Measurements from ENCODE around the gene CHPT1. TPM values are rescaled to one million over a fixed set of nuclear protein-coding genes. Genes with fewer than 3 reads are reported as not detected.
"Not testable (repeated sequence)": the region's sequence is repeated elsewhere in the genome, so short reads cannot be mapped to it uniquely, and the experiment has no call there.

Gene CHPT1
- total RNA-seq, 1 donor from 2014 or later, result 18.3 TPM

DNA sequence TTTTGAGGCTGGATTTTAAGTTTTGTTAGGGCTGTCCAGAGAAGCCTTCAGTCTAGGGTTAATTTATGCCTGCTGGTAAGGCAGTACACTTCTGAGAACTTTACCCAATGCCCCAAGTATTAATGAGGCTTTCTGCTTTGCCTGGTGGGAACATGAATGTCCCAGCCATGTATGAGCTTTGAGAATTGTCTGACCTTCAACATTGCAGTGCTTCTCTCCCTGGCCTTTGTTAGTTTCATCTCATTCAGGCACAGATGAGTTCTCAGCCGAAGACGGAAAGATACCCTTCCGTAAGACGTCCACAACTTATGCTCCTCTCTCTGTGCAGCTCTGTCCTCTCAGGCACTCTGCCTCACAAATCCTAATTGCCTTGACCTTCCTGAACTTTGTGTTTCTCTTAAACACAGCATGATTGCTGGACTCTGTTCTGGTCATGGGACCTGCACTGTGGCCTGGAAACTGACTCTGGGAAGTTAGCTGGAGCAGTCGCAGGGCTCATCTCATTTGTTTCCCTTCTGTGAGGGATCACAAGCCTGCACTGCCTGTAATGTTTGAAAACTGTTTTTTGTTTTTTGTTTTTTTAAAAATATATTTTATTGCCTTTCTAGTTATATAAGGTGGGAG is 15.7 kb downstream of the CHPT1 start:
- Mint-ChIP-seq H3K4me1 (ENCODE audit: low read depth) (peaks cover 11% of the 10 kb centered on the region), H3K27me3 (ENCODE audit: low read depth) (no peaks in the 10 kb centered on the region), H3K36me3 (ENCODE audit: low read depth) (no peaks in the 10 kb centered on the region), H3K27ac (no peak overlapping the region), H3K4me3 (ENCODE audit: low read depth) (no peak overlapping the region), H3K9me3 (no peaks in the 10 kb centered on the region)
- no peak for DNase-seq (ENCODE audit: low spot score)
- intact Hi-C loops (cut with micrococcal nuclease), result no loop called here

DNA sequence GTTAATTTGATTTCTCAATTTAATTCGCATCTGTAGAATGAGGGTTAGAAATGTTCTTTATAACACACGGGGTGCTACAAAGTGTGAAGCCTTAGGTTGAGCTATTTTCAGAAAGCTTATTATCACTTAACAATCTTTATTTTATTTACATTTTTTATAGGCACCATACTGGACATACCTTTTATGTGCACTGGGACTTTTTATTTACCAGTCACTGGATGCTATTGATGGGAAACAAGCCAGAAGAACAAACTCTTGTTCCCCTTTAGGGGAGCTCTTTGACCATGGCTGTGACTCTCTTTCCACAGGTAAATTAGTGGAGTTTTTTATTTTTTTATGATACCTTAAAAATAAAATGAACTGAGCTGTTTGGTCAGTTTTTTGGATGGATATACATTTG is 16.5 kb downstream of the CHPT1 start:
- H3K4me3 Mint-ChIP-seq (ENCODE audit: low read depth), result no peak overlapping the region
- H3K9me3 Mint-ChIP-seq, result no peaks in the 10 kb centered on the region
- H3K36me3 Mint-ChIP-seq (ENCODE audit: low read depth), result no peaks in the 10 kb centered on the region

DNA sequence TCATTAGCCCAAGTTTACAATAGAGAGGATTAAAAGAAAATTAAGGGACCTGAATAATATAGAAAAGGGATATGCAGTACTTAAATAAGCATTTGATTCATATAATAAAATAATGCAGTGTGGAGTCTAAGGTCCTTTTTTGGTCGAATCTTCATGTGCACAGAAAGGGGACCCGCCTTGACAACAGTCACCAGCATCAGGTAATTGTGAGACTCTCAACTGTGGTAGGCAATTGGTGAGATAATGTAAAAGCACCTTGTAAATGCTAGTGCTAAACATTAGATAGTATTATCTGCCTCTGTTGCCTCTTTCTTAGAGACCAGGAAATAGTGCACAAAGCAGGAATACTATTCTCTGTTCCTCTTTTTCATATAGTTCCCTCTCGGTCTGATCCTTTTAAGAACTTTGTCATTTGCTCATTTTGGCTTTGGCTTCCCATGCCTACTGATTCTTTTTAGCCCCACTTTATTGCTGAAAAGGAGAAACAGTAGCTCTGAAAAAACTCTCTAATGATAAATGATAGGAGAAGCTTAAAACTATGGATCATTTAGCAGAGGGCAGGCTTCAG is 17.5 kb downstream of the CHPT1 start:
- Mint-ChIP-seq H3K27me3 (ENCODE audit: low read depth) (no peaks in the 10 kb centered on the region), H3K9me3 (no peaks in the 10 kb centered on the region), H3K36me3 (ENCODE audit: low read depth) (peaks cover 2% of the 10 kb centered on the region), H3K4me1 (ENCODE audit: low read depth) (peaks cover 6% of the 10 kb centered on the region), H3K4me3 (ENCODE audit: low read depth) (no peak overlapping the region), H3K27ac (no peak overlapping the region)
- no peak for DNase-seq (ENCODE audit: low spot score)
- intact Hi-C loops (cut with micrococcal nuclease), result no loop called here

More for the DNA sequence above, 16.5 kb downstream of the CHPT1 start:
- no peaks in the 10 kb centered on the region for H3K27me3 Mint-ChIP-seq (ENCODE audit: low read depth)
- DNase-seq (ENCODE audit: low spot score), result no peak
- no peak overlapping the region for H3K27ac Mint-ChIP-seq
- H3K4me1 Mint-ChIP-seq (ENCODE audit: low read depth), result peaks cover 11% of the 10 kb centered on the region
- intact Hi-C loops (cut with micrococcal nuclease), result no loop called here

DNA sequence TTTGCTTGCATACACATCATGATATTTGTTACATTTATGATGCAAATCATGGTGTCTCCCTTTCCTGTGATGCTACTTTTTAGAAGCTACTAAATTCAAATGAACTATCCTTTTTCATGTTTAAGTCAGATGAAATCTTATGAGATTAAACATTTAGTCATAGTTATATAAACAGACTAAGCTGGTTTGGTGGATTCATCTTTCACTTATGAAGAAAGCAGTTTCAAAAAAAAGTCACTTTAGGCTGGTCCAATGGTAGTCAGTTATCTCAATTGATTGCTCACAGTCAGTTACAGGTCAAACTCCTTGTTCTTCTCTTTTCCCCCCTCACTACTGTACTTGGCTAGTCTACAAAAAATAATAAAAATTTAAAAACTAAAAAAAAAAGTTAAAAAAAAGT is 22.1 kb downstream of the CHPT1 start:
- Mint-ChIP-seq H3K4me1 (ENCODE audit: low read depth) (no peaks in the 10 kb centered on the region), H3K36me3 (ENCODE audit: low read depth) (peaks cover 9% of the 10 kb centered on the region), H3K4me3 (ENCODE audit: low read depth) (no peak overlapping the region), H3K27ac (no peak overlapping the region), H3K27me3 (ENCODE audit: low read depth) (no peaks in the 10 kb centered on the region), H3K9me3 (no peaks in the 10 kb centered on the region)
- intact Hi-C loops (cut with micrococcal nuclease), result no loop called here
- no peak for DNase-seq (ENCODE audit: low spot score)

DNA sequence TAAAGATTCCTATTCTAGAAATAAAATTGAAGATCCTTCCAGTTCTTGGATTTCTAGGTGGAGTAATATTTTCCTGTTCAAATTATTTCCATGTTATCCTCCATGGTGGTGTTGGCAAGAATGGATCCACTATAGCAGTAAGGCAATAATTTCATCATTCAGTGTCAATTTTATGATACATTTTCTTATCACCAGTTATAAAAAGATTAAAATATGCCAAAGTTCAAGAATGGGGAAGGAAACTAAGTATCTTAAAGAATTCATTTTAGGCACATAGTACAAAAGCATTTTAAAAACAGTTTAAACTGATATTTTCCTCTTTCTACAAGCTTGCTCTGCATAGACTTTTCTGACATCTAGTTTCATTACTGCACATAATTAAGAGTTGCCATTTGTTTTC is 22.7 kb downstream of the CHPT1 start:
- DNase-seq (ENCODE audit: low spot score), result no peak
- Mint-ChIP-seq H3K4me1 (ENCODE audit: low read depth) (no peaks in the 10 kb centered on the region), H3K4me3 (ENCODE audit: low read depth) (no peak overlapping the region), H3K9me3 (no peaks in the 10 kb centered on the region), H3K27ac (no peak overlapping the region), H3K36me3 (ENCODE audit: low read depth) (peaks cover 9% of the 10 kb centered on the region), H3K27me3 (ENCODE audit: low read depth) (no peaks in the 10 kb centered on the region)
- intact Hi-C loops (cut with micrococcal nuclease), result no loop called here

DNA sequence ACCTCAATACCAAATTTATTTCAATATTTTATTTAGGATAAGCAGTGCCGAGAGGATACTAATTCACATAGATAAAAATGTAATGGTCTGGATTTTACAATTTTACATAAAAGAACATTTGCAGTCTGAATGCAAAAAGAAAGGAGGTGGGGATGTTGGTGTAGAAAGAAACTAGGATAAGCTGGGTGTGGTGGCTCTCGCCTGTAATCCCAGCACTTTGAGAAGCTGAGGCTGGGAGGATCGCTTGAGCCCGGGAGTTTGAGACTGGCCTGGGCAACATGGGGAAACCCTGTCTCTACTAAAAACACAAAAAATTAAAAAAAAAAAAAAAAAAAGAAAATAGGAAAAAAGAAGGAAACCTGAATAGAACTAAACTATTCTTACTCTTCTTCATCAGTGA is 25.0 kb downstream of the CHPT1 start:
- Mint-ChIP-seq H3K9me3 (no peaks in the 10 kb centered on the region), H3K27ac (no peak overlapping the region), H3K4me3 (ENCODE audit: low read depth) (no peak overlapping the region), H3K27me3 (ENCODE audit: low read depth) (no peaks in the 10 kb centered on the region), H3K4me1 (ENCODE audit: low read depth) (peaks cover 6% of the 10 kb centered on the region), H3K36me3 (ENCODE audit: low read depth) (peaks cover 18% of the 10 kb centered on the region)
- intact Hi-C loops (cut with micrococcal nuclease), result no loop called here
- DNase-seq (ENCODE audit: low spot score), result no peak

DNA sequence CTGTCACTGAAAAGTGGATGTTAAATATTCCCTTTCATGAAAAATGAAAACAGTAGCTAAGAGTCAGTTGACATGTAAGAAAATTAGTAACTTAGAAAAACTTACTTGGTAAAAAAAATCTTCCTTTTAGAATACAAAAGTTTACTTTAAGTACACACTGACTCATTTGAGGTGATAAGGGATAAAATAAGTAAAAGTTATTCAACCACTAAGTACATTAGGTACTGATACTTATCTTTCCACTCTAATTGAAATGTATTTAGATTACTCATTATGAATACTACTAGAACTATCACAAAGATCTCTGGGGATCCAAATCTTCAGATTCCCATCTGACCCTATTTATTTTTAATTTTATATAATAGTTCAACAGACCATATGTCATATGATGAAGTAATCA is 29.7 kb downstream of the CHPT1 start:
- no peaks in the 10 kb centered on the region for H3K9me3 Mint-ChIP-seq
- no peak for DNase-seq (ENCODE audit: low spot score)
- intact Hi-C loops (cut with micrococcal nuclease), result no loop called here
- no peak overlapping the region for H3K4me3 Mint-ChIP-seq (ENCODE audit: low read depth)
- peaks cover 15% of the 10 kb centered on the region for H3K36me3 Mint-ChIP-seq (ENCODE audit: low read depth)
- H3K4me1 Mint-ChIP-seq (ENCODE audit: low read depth), result peaks cover 6% of the 10 kb centered on the region
- no peak overlapping the region for H3K27ac Mint-ChIP-seq
- H3K27me3 Mint-ChIP-seq (ENCODE audit: low read depth), result no peaks in the 10 kb centered on the region

DNA sequence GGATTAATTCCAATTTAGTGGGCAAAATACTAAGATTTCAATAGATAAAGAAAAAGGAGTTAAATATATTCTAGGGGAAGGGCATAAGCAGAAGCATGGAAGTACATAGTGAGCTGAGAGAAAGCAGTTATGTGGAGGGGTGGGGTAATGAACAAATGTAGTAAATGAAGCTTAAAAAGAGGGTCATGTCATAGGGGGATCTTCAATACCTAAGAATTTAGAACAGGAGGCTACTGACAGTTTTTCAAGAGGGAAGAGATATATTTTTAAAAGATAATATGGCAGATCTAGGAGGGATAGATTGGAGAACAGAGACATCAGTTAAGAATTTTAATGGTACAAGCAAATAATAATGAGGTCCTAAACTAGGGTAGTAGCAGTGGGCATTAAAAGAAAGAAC is 32.4 kb downstream of the CHPT1 start:
- Mint-ChIP-seq H3K9me3 (no peaks in the 10 kb centered on the region), H3K4me1 (ENCODE audit: low read depth) (peaks cover 6% of the 10 kb centered on the region), H3K36me3 (ENCODE audit: low read depth) (peaks cover 12% of the 10 kb centered on the region), H3K27ac (no peak overlapping the region), H3K27me3 (ENCODE audit: low read depth) (no peaks in the 10 kb centered on the region), H3K4me3 (ENCODE audit: low read depth) (no peak overlapping the region)
- no peak for DNase-seq (ENCODE audit: low spot score)
- intact Hi-C loops (cut with micrococcal nuclease), result no loop called here

DNA sequence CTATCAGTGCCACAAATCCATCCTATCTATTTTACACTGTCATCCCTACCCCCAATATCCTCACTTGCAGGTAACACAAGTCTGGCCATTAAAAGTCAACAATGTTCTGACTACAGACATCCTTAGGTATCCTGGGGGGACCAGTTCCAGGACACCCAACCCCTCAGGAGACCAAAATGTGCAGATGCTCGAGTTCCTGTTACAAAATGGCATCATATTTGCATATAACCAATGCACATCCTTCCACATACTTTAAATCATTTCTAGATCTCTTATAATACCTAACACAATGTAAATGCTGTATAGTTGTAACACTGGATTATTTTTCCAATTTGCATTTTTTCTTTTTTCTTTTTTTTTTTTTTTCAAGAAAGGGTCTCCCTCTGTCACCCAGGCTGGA is 34.9 kb downstream of the CHPT1 start:
- Mint-ChIP-seq H3K9me3 (no peaks in the 10 kb centered on the region), H3K4me1 (ENCODE audit: low read depth) (no peaks in the 10 kb centered on the region), H3K27me3 (ENCODE audit: low read depth) (no peaks in the 10 kb centered on the region), H3K27ac (no peak overlapping the region), H3K36me3 (ENCODE audit: low read depth) (peaks cover 3% of the 10 kb centered on the region), H3K4me3 (ENCODE audit: low read depth) (no peak overlapping the region)
- no peak for DNase-seq (ENCODE audit: low spot score)
- intact Hi-C loops (cut with micrococcal nuclease), result no loop called here

DNA sequence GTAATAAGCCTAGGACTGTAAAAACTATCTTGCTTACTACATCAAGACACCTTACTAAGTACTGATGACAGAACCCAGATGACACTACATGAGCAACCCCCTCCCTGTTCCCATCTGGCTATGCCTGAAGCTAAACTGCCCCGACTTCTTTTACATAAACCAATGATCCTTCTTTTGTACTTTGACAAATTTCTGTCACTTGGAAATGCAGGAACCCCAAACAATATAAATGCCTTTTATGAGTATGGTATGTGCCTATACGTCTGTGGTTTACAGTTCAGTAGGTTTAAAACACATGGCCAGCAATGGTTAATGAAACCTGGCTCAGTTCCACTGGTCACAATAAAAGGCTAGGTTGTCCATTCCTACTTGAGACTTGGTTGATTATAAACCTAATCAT is 35.7 kb downstream of the CHPT1 start:
- H3K36me3 Mint-ChIP-seq (ENCODE audit: low read depth), result peaks cover 3% of the 10 kb centered on the region
- no peaks in the 10 kb centered on the region for H3K27me3 Mint-ChIP-seq (ENCODE audit: low read depth)
- intact Hi-C loops (cut with micrococcal nuclease), result no loop called here
- H3K4me1 Mint-ChIP-seq (ENCODE audit: low read depth), result no peaks in the 10 kb centered on the region
- H3K9me3 Mint-ChIP-seq, result no peaks in the 10 kb centered on the region
- H3K27ac Mint-ChIP-seq, result no peak overlapping the region
- H3K4me3 Mint-ChIP-seq (ENCODE audit: low read depth), result no peak overlapping the region
- no peak for DNase-seq (ENCODE audit: low spot score)

DNA sequence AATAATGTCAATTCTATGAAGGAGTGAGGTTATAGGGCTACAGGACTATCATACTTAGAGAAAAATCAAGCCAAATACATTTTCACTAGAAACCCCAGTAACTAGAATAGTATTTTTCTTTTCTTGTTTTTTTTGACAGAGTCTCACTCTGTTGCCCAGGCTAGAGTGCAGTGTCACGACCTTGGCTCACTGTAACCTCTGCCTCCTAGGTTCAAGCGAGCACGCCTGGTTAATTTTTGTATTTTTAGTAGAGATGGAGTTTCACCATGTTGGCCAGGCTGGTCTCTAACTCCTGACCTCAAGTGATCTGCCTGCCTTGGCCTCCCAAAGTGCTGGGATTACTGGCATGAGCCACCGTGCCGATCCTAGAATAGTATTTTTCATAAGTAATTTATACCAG is 37.0 kb downstream of the CHPT1 start:
- H3K27ac Mint-ChIP-seq; DNase-seq (ENCODE audit: low spot score); H3K4me3 Mint-ChIP-seq (ENCODE audit: low read depth); H3K9me3 Mint-ChIP-seq; H3K27me3 Mint-ChIP-seq (ENCODE audit: low read depth); intact Hi-C loops (cut with micrococcal nuclease); H3K4me1 Mint-ChIP-seq (ENCODE audit: low read depth); H3K36me3 Mint-ChIP-seq (ENCODE audit: low read depth): not testable (repeated sequence)

DNA sequence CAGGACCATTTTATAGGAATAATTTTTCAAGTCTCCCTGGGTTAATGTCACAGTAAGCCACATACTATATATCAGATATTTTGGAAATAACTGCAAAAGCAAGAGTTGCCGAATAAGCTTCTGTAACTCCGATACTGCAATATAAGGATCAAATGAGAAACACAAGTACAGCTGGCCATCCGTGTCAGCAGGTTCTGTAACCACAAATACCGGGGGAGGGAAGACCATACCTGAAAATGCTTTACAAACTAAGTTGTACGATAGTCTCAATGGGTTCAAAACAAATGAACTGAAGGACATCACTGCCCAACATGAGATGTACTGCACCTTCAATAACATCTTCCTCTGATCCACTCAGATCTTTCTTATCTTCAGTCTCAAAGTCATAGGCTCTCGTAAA is 40.0 kb downstream of the CHPT1 start:
- Mint-ChIP-seq H3K4me3 (ENCODE audit: low read depth) (no peak overlapping the region), H3K27ac (no peak overlapping the region), H3K36me3 (ENCODE audit: low read depth) (no peaks in the 10 kb centered on the region), H3K4me1 (ENCODE audit: low read depth) (no peaks in the 10 kb centered on the region), H3K9me3 (no peaks in the 10 kb centered on the region), H3K27me3 (ENCODE audit: low read depth) (no peaks in the 10 kb centered on the region)
- no peak for DNase-seq (ENCODE audit: low spot score)
- intact Hi-C loops (cut with micrococcal nuclease), result no loop called here

DNA sequence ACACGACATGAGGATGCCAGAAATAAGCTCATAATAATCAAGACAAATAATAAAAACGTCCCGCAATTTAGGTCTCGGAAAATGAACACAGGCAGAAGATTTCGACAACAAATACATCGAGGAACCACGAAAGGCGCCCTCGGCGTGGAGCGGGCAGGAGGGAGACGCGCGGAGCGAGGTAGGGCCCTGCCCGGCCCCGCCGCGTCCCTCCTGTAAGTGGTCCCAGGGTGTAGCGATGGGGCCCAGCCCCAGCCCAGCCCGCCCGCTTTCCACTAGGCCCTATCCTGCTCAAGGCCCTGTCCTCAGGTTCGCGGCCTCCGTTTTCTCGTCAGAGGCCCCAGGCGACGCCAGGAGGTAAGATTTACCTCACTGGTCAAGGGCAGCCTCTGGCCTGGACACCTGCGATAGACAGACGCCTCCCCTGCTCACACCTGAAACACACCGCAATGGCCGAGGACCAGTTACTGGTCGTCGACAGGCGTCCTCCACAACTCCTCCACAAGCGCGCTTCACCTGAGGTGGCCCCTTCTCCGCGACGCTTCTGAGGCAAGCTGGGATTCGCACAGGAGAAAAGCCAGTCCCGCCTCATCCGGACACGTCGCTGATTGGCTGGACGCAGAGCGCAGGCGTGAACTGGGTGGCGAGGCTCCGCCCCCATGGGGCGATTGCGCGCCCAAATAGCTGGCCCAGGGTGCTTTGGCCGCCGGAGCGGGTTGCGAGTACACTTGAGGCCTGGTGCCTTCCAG is 41.7 kb downstream of the CHPT1 start, which contains the start of gene SYCP3:
TSS of gene SYCP3 (minus strand) at position 543 of the 746 bp plus-strand sequence. CDS start 1,527 bp downstream, outside the sequence.
- intact Hi-C loops (cut with micrococcal nuclease), result no loop called here
- H3K27ac Mint-ChIP-seq, result no peak within 1 kb of the TSS

More for the DNA sequence above, 41.7 kb downstream of the CHPT1 start, which contains the start of gene SYCP3:
- Mint-ChIP-seq H3K4me1 (ENCODE audit: low read depth) (peaks cover 5% of the 10 kb centered on the region), H3K27me3 (ENCODE audit: low read depth) (no peaks in the 10 kb centered on the region), H3K4me3 (ENCODE audit: low read depth) (no peak within 1 kb of the TSS), H3K9me3 (no peaks in the 10 kb centered on the region), H3K36me3 (ENCODE audit: low read depth) (peaks cover 14% of the 10 kb centered on the region)
- no peak for DNase-seq (ENCODE audit: low spot score)

Measured in activated T-helper 2 cell treated with anti-CD3 and anti-CD28 coated beads, Interferon-gamma antibody, Interleukin-2, Interleukin-4, amounts not matched to agents 10 μg/mL and 5 μg/mL and 100 μg/mL, durations not matched to agents 14 hours and 24 hours and 36 hours (primary cell).